ENCODE measurements around the gene C6orf52.
A peak's percentile ranks its signal among the peaks of the same experiment; 100 is the strongest.
"Not testable (repeated sequence)": the region's sequence is repeated elsewhere in the genome, so short reads cannot be mapped to it uniquely, and the experiment has no call there.

C6orf52 gene

GRCh38 chr6:10694302-10695085 lies at the start of gene C6orf52, which contains the start of gene PAK1IP1:
Gene C6orf52, minus strand, starts transcription at chr6:10694616. Its CDS starts 7,066 bp downstream, at chr6:10687550.
Gene PAK1IP1, plus strand, starts transcription at chr6:10694972. Its CDS starts 14 bp downstream, at chr6:10694986.
- peak; percentile 90 for DNase-seq (ENCODE audit: low read depth)

- DNase-seq (ENCODE audit: low read depth) = no peak
Measured at GRCh38 chr6:10743515-10743914, 49.1 kb upstream of the C6orf52 start.

- no peak for DNase-seq (ENCODE audit: low read depth)
Measured at GRCh38 chr6:10742251-10742650, 47.8 kb upstream of the C6orf52 start.

GRCh38 chr6:10741643-10742042 lies 47.2 kb upstream of the C6orf52 start:
- not testable (repeated sequence) for DNase-seq (ENCODE audit: low read depth)

- DNase-seq (ENCODE audit: low read depth) = no peak
Measured at GRCh38 chr6:10740061-10740460, 45.6 kb upstream of the C6orf52 start.

GRCh38 chr6:10736731-10737130 lies 42.3 kb upstream of the C6orf52 start:
- no peak for DNase-seq (ENCODE audit: low read depth)

GRCh38 chr6:10733863-10734262 lies 39.4 kb upstream of the C6orf52 start:
- DNase-seq (ENCODE audit: low read depth) = no peak

GRCh38 chr6:10733151-10733715 lies 38.8 kb upstream of the C6orf52 start:
- no peak for DNase-seq (ENCODE audit: low read depth)

GRCh38 chr6:10730254-10730653 lies 35.8 kb upstream of the C6orf52 start:
- DNase-seq (ENCODE audit: low read depth) = no peak

GRCh38 chr6:10725716-10726115 lies 31.3 kb upstream of the C6orf52 start:
- no peak for DNase-seq (ENCODE audit: low read depth)

- DNase-seq (ENCODE audit: low read depth) = no peak
Measured at GRCh38 chr6:10725044-10725443, 30.6 kb upstream of the C6orf52 start.

- no peak for DNase-seq (ENCODE audit: low read depth)
Measured at GRCh38 chr6:10723567-10723881, 29.1 kb upstream of the C6orf52 start.

GRCh38 chr6:10722820-10723566 lies 28.6 kb upstream of the C6orf52 start, which contains the start of gene TMEM14C:
Gene TMEM14C, plus strand, starts transcription at chr6:10723070. Its CDS starts 1,544 bp downstream, at chr6:10724614.
- peak; percentile 70 for DNase-seq (ENCODE audit: low read depth)

GRCh38 chr6:10722570-10722819 lies 28.1 kb upstream of the C6orf52 start:
- DNase-seq (ENCODE audit: low read depth) = no peak

GRCh38 chr6:10721850-10722569 lies 27.6 kb upstream of the C6orf52 start:
- no peak for DNase-seq (ENCODE audit: low read depth)

- DNase-seq (ENCODE audit: low read depth) = not testable (repeated sequence)
Measured at GRCh38 chr6:10720960-10721849, 26.8 kb upstream of the C6orf52 start.

GRCh38 chr6:10720265-10720959 lies 26.0 kb upstream of the C6orf52 start:
- peak; percentile 24 for DNase-seq (ENCODE audit: low read depth)

GRCh38 chr6:10719964-10720264 lies 25.5 kb upstream of the C6orf52 start:
- DNase-seq (ENCODE audit: low read depth) = no peak

- DNase-seq (ENCODE audit: low read depth) = no peak
Measured at GRCh38 chr6:10719296-10719963, 25.0 kb upstream of the C6orf52 start.

- DNase-seq (ENCODE audit: low read depth) = no peak
Measured at GRCh38 chr6:10713962-10714361, 19.5 kb upstream of the C6orf52 start.

- no peak for DNase-seq (ENCODE audit: low read depth)
Measured at GRCh38 chr6:10696655-10697054, 2.2 kb upstream of the C6orf52 start.
